HPDE6-E6E7 (cell line): ENCODE results near the gene TNP1.

ENCODE experiments used
- DNase-seq: peaks from one replicate; pipeline ENCODE4 v3.0.0; 2011; ENCODE audit warnings: missing footprints; ENCODE audit errors: extremely low spot score

The TNP1 gene

GRCh38 chr2:216859944-216860343 is at the start of gene TNP1:
Gene TNP1 (minus strand): TSS chr2:216860064. CDS start chr2:216860034, 30 bp downstream.
- DNase-seq: no peak

GRCh38 chr2:216908300-216908699 is 48.4 kb upstream of the TNP1 start:
- no peak for DNase-seq

GRCh38 chr2:216905649-216906329 is 45.9 kb upstream of the TNP1 start:
- no peak for DNase-seq

GRCh38 chr2:216904974-216905373 is 45.1 kb upstream of the TNP1 start:
- no peak for DNase-seq

- DNase-seq: no peak
Measured at GRCh38 chr2:216904554-216904953, 44.7 kb upstream of the TNP1 start.

- DNase-seq: no peak
Measured at GRCh38 chr2:216903470-216903869, 43.6 kb upstream of the TNP1 start.

GRCh38 chr2:216901273-216901672 is 41.4 kb upstream of the TNP1 start:
- no peak for DNase-seq

GRCh38 chr2:216900406-216900805 is 40.5 kb upstream of the TNP1 start:
- DNase-seq: no peak

GRCh38 chr2:216897561-216898203 is 37.8 kb upstream of the TNP1 start:
- no peak for DNase-seq

- DNase-seq: no peak
Measured at GRCh38 chr2:216890138-216890537, 30.3 kb upstream of the TNP1 start.

- no peak for DNase-seq
Measured at GRCh38 chr2:216888887-216889622, 29.2 kb upstream of the TNP1 start.

- no peak for DNase-seq
Measured at GRCh38 chr2:216888081-216888480, 28.2 kb upstream of the TNP1 start.

- DNase-seq: no peak
Measured at GRCh38 chr2:216887138-216887537, 27.3 kb upstream of the TNP1 start.

GRCh38 chr2:216885117-216885553 is 25.3 kb upstream of the TNP1 start:
- no peak for DNase-seq

- DNase-seq: no peak
Measured at GRCh38 chr2:216884347-216884746, 24.5 kb upstream of the TNP1 start.

GRCh38 chr2:216882876-216883275 is 23.0 kb upstream of the TNP1 start:
- DNase-seq: no peak

- DNase-seq: no peak
Measured at GRCh38 chr2:216881411-216881810, 21.5 kb upstream of the TNP1 start.

- no peak for DNase-seq
Measured at GRCh38 chr2:216880509-216881184, 20.8 kb upstream of the TNP1 start.

GRCh38 chr2:216879727-216880508 is 20.1 kb upstream of the TNP1 start:
- DNase-seq: no peak

GRCh38 chr2:216878072-216878471 is 18.2 kb upstream of the TNP1 start:
- no peak for DNase-seq

- DNase-seq: no peak
Measured at GRCh38 chr2:216877085-216877484, 17.2 kb upstream of the TNP1 start.
